Activated CD8-positive, alpha-beta T cell treated with anti-CD3 and anti-CD28 coated beads for 36 hours (primary cell): ENCODE results near the gene CST7. TPM values are rescaled to one million over a fixed set of nuclear protein-coding genes. Genes with fewer than 3 reads are reported as not detected.

Source experiments
- ATAC-seq: fragments of 200-7000 bp; cut with Tn5 transposase; one replicate; pipeline ENCODE4 v1.10.0; 2021; ENCODE audit warnings: mild to moderate bottlenecking, moderate library complexity
- CTCF ChIA-PET: fragments of 350-600 bp; sonication (Branson Sonifier 250); formaldehyde crosslinking; loops from one replicate; lab custom pipeline; 2021; ENCODE audit warnings: antibody characterized with exemption; lab: Charles Lee
- POLR2A ChIA-PET: fragments of 350-600 bp; sonication (Branson Sonifier 250); formaldehyde crosslinking; loops from one replicate; lab custom pipeline; 2021; ENCODE audit warnings: antibody characterized with exemption; lab: Charles Lee
- DNase-seq: peaks from one replicate; pipeline ENCODE4 v3.0.0-alpha.2; 2020
- H3K27ac Mint-ChIP-seq: one replicate; pipeline ENCODE4 v1.8.0; 2021; ENCODE audit warnings: mild to moderate bottlenecking, mixed read lengths
- H3K27me3 Mint-ChIP-seq: one replicate; pipeline ENCODE4 v1.8.0; 2021; ENCODE audit warnings: mixed read lengths
- H3K36me3 Mint-ChIP-seq: one replicate; pipeline ENCODE4 v1.8.0; 2021; ENCODE audit warnings: low read depth, mixed read lengths
- H3K4me1 Mint-ChIP-seq: one replicate; pipeline ENCODE4 v1.8.0; 2021; ENCODE audit warnings: low read depth, mixed read lengths
- H3K4me3 Mint-ChIP-seq: one replicate; pipeline ENCODE4 v1.8.0; 2021; ENCODE audit warnings: mild to moderate bottlenecking, moderate library complexity, mixed read lengths
- H3K9me3 Mint-ChIP-seq: one replicate; pipeline ENCODE4 v1.8.0; 2021; ENCODE audit warnings: mixed read lengths
- CTCF ChIP-seq: fragments of 200-600 bp; IDR thresholded peaks from one replicate; pipeline ENCODE4 v1.8.0; 2022; ENCODE audit warnings: antibody characterized with exemption, mild to moderate bottlenecking
- intact Hi-C: fragments of 100-400 bp; cut with micrococcal nuclease; formaldehyde crosslinking; loops from one replicate; pipeline ENCODE4 v1.10.0; 2022
- total RNA-seq, 2 experiments: library from RNA; stranded (reverse); gene quantifications; one replicate each; pipeline ENCODE4 v1.2.3, GENCODE V29; 2021

The CST7 gene
- total RNA-seq, 2 experiments from 2014 or later = 48.5 to 49.3 TPM

DNA sequence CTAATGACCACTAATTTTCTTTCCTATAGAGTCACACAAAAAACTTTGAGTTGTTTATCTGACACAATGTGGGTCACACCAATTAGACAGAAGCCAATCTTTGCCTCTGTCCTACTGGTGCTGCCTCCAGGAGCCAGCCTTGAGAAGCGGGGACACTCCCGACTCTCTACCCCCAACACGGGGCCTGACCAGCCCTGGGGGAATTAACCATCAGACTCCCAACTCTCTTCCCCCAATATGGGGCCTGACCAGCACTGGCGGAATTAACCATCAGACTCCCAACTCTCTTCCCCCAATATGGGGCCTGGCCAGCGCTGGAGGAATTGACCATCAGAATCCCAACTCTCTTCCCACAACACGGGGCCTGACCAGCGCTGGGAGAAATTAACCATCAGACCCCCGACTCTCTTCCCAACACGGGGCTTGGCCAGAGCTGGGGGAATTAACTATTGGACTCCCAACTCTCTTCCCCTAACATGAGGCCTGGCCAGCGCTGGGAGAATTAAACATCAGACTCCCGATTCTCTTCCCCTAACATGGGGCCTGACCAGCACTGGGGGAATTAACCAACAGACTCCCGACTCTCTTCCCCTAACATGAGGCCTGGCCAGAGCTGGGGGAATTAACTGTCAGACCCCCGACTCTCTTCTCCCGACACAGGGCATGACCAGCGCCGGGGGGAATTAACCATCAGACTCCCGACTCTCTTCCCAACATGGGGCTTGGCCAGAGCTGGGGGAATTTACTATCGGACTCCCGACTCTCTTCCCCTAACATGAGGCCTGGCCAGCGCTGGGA is 12.5 kb downstream of the CST7 start:
- intact Hi-C loops = no loop called here
- Mint-ChIP-seq H3K36me3 (peaks cover 52% of the 10 kb centered on the region), H3K27me3 (no peaks in the 10 kb centered on the region), H3K27ac (peak overlapping the region; percentile 79), H3K4me3 (no peak overlapping the region), H3K9me3 (no peaks in the 10 kb centered on the region), H3K4me1 (peaks cover 40% of the 10 kb centered on the region)
- ATAC-seq (no peak), DNase-seq (no peak)
- CTCF ChIA-PET = interaction anchor here (1.0 kb wide), 1 partner anchor 16 kb away, joined by 3 read pairs; no protein-coding TSS in a partner anchor
- no peak for TF ChIP-seq CTCF
- POLR2A ChIA-PET = interaction anchor here (1.2 to 2.9 kb wide), 2 partner anchors 9 to 12 kb away, joined by 5 to 15 read pairs; partner anchors contain the start of gene CST7

DNA sequence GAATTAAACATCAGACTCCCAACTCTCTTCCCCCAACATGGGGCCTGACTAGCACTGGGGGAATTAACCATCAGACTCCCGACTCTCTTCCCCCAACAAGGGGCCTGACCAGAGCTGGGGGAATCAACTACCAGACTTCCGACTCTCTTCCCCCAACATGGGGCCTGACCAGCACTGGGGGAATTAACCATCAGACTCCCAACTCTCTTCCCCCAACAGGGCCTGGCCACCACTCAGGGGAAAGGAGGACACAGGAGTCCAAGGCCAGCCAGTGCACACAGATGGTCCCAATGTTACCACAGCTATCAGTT is 13.1 kb downstream of the CST7 start:
- POLR2A ChIA-PET = no interaction called here
- TF ChIP-seq CTCF = no peak
- intact Hi-C loops = no loop called here
- no peaks in the 10 kb centered on the region for H3K27me3 Mint-ChIP-seq
- H3K27ac Mint-ChIP-seq = peak overlapping the region; percentile 79
- peaks cover 40% of the 10 kb centered on the region for H3K4me1 Mint-ChIP-seq
- CTCF ChIA-PET = no interaction called here
- H3K4me3 Mint-ChIP-seq = no peak overlapping the region
- DNase-seq (no peak), ATAC-seq (no peak)
- peaks cover 52% of the 10 kb centered on the region for H3K36me3 Mint-ChIP-seq
- H3K9me3 Mint-ChIP-seq = no peaks in the 10 kb centered on the region

- Mint-ChIP-seq H3K4me3 (no peak overlapping the region), H3K36me3 (peaks cover 55% of the 10 kb centered on the region), H3K9me3 (no peaks in the 10 kb centered on the region), H3K4me1 (peaks cover 40% of the 10 kb centered on the region), H3K27me3 (no peaks in the 10 kb centered on the region), H3K27ac (peak overlapping the region; percentile 79)
- ATAC-seq = no peak
- intact Hi-C loops = no loop called here
- ChIA-PET CTCF (interaction anchor here (1.0 kb wide), 1 partner anchor 32 kb away, joined by 3 read pairs; no protein-coding TSS in a partner anchor), POLR2A (no interaction called here)
- no peak for TF ChIP-seq CTCF
- no peak for DNase-seq
These were observed 13.4 kb downstream of the CST7 start for GRCh38 chr20:24962510-24962909.

- peak overlapping the region; percentile 77 for H3K27ac Mint-ChIP-seq
- no peak for ATAC-seq
- H3K4me3 Mint-ChIP-seq = no peak overlapping the region
- peaks cover 66% of the 10 kb centered on the region for H3K36me3 Mint-ChIP-seq
- TF ChIP-seq CTCF = no peak
- intact Hi-C loops = no loop called here
- H3K4me1 Mint-ChIP-seq = peaks cover 40% of the 10 kb centered on the region
- ChIA-PET POLR2A (interaction anchor here (1.5 to 2.0 kb wide), 3 partner anchors 9 to 23 kb away, joined by 5 to 6 read pairs (median 5); no protein-coding TSS in a partner anchor), CTCF (interaction anchor here (1.0 to 1.4 kb wide), 2 partner anchors 9 to 33 kb away, joined by 3 to 6 read pairs; no protein-coding TSS in a partner anchor)
- no peaks in the 10 kb centered on the region for H3K27me3 Mint-ChIP-seq
- no peak for DNase-seq
- no peaks in the 10 kb centered on the region for H3K9me3 Mint-ChIP-seq
These were observed 14.8 kb downstream of the CST7 start for GRCh38 chr20:24963672-24964505.
